Measurements from ENCODE around the gene PRAMEF1.

- TF ChIP-seq CTCF (IDR thresholded peaks at IDR 0.05 in 8 of 11, conservative IDR thresholded peaks at IDR 0.05 in 3 of 11) (no peak), POLR2A (IDR thresholded peaks at IDR 0.05) (no peak)
Measured at GRCh38 chr1:12773438-12773837, 17.8 kb upstream of the PRAMEF1 start, which contains the start of gene PRAMEF12.
